GM18870 (cell line): ENCODE data around the gene SYTL5.

ENCODE experiments used
- ATAC-seq: cut with Tn5 transposase; IDR thresholded peaks from one replicate; pipeline ENCODE4 v1.9.1; 2021; ENCODE audit warnings: moderate library complexity; ENCODE audit not compliant: unreplicated experiment

The SYTL5 gene

GRCh38 chrX:38086451-38087215 lies 80.3 kb downstream of the SYTL5 start:
- ATAC-seq, result no peak

GRCh38 chrX:38087594-38087993 lies 81.2 kb downstream of the SYTL5 start:
- ATAC-seq, result no peak

- ATAC-seq, result no peak
Measured at GRCh38 chrX:38089173-38089982, 83.0 kb downstream of the SYTL5 start.

- no peak for ATAC-seq
Measured at GRCh38 chrX:38095971-38096529, 89.7 kb downstream of the SYTL5 start.

- no peak for ATAC-seq
Measured at GRCh38 chrX:38099688-38100087, 93.3 kb downstream of the SYTL5 start.

- no peak for ATAC-seq
Measured at GRCh38 chrX:38102240-38102639, 95.9 kb downstream of the SYTL5 start.

GRCh38 chrX:38102875-38103274 lies 96.5 kb downstream of the SYTL5 start:
- no peak for ATAC-seq

- ATAC-seq, result peak; percentile 85
Measured at GRCh38 chrX:38103857-38104812, 97.8 kb downstream of the SYTL5 start.

- no peak for ATAC-seq
Measured at GRCh38 chrX:38105216-38105725, 98.9 kb downstream of the SYTL5 start.

GRCh38 chrX:38106991-38107655 lies 100.8 kb downstream of the SYTL5 start:
- ATAC-seq, result no peak

- ATAC-seq, result no peak
Measured at GRCh38 chrX:38108364-38108763, 102.0 kb downstream of the SYTL5 start.

- ATAC-seq, result no peak
Measured at GRCh38 chrX:38109042-38109898, 102.9 kb downstream of the SYTL5 start.

GRCh38 chrX:38110231-38110630 lies 103.9 kb downstream of the SYTL5 start:
- no peak for ATAC-seq

GRCh38 chrX:38111196-38111595 lies 104.8 kb downstream of the SYTL5 start:
- no peak for ATAC-seq

GRCh38 chrX:38112566-38112965 lies 106.2 kb downstream of the SYTL5 start:
- ATAC-seq, result peak; percentile 83

- ATAC-seq, result no peak
Measured at GRCh38 chrX:38116706-38117105, 110.4 kb downstream of the SYTL5 start.

- ATAC-seq, result peak; percentile 49
Measured at GRCh38 chrX:38117485-38117884, 111.1 kb downstream of the SYTL5 start.

GRCh38 chrX:38124000-38124399 lies 117.6 kb downstream of the SYTL5 start:
- ATAC-seq, result no peak

- no peak for ATAC-seq
Measured at GRCh38 chrX:38126179-38126578, 119.8 kb downstream of the SYTL5 start.
